ENCODE measurements around the gene VPS4B. TPM values are rescaled to one million over a fixed set of nuclear protein-coding genes. Genes with fewer than 3 reads are reported as not detected.

The VPS4B gene
- total RNA-seq, 1 experiment from 2014 or later: 44.7 TPM

GRCh38 chr18:63449426-63449825, 27.1 kb upstream of the VPS4B start:
- Histone ChIP-seq H2AFZ (ENCODE audit: low read length) (no peak overlapping the region), H3K9me3 (ENCODE audit: low read length) (no peaks in the 10 kb centered on the region), H3F3A (ENCODE audit: low read length, unreplicated experiment) (no peaks in the 10 kb centered on the region), H3K4me2 (ENCODE audit: low read length) (no peak overlapping the region), H3K36me3 (ENCODE audit: low read depth, low read length) (no peaks in the 10 kb centered on the region), H3K4me3 (ENCODE audit: low read length) (no peak overlapping the region), H4K20me1 (ENCODE audit: low read length) (no peaks in the 10 kb centered on the region), H3K9me2 (replicated peaks; ENCODE audit: low read length) (no peaks in the 10 kb centered on the region), H3K27ac (ENCODE audit: low read length) (no peak overlapping the region), H3K9ac (ENCODE audit: low read length) (no peak overlapping the region), H3K4me1 (ENCODE audit: insufficient read depth, low read length) (peaks cover 44% of the 10 kb centered on the region), H3K27me3 (ENCODE audit: low read length) (no peaks in the 10 kb centered on the region), H3K79me2 (ENCODE audit: low read length) (no peaks in the 10 kb centered on the region)
- TF ChIP-seq CTCF (conservative IDR thresholded peaks at IDR 0.05; ENCODE audit: low read depth, low read length): no peak
- TF ChIP-seq EZH2 (IDR thresholded peaks at IDR 0.05; ENCODE audit: low read length, unreplicated experiment): no peak
- no peak for TF ChIP-seq EZH2phosphoT487 (IDR thresholded peaks at IDR 0.05; ENCODE audit: borderline replicate concordance, low read length)
- no peak for ATAC-seq
- DNase-seq: no peak
- no TSS peak for BruUV-seq (replicated peaks)
- CTCF ChIA-PET: no interaction called here
- POLR2A ChIA-PET (ENCODE audit: unreplicated experiment): no interaction called here
- intact Hi-C loops (cut with micrococcal nuclease): no loop called here

- POLR2A ChIA-PET (ENCODE audit: unreplicated experiment): no interaction called here
- ATAC-seq (no peak), DNase-seq (no peak)
- TF ChIP-seq EZH2phosphoT487 (IDR thresholded peaks at IDR 0.05; ENCODE audit: borderline replicate concordance, low read length): no peak
- TF ChIP-seq CTCF (conservative IDR thresholded peaks at IDR 0.05; ENCODE audit: low read depth, low read length): no peak
- no peak for TF ChIP-seq EZH2 (IDR thresholded peaks at IDR 0.05; ENCODE audit: low read length, unreplicated experiment)
- Histone ChIP-seq H4K20me1 (ENCODE audit: low read length) (no peaks in the 10 kb centered on the region), H3K79me2 (ENCODE audit: low read length) (no peaks in the 10 kb centered on the region), H3K27me3 (ENCODE audit: low read length) (no peaks in the 10 kb centered on the region), H3F3A (ENCODE audit: low read length, unreplicated experiment) (no peaks in the 10 kb centered on the region), H3K9ac (ENCODE audit: low read length) (no peak overlapping the region), H3K36me3 (ENCODE audit: low read depth, low read length) (no peaks in the 10 kb centered on the region), H3K27ac (ENCODE audit: low read length) (no peak overlapping the region), H3K9me3 (ENCODE audit: low read length) (no peaks in the 10 kb centered on the region), H3K9me2 (replicated peaks; ENCODE audit: low read length) (no peaks in the 10 kb centered on the region), H3K4me2 (ENCODE audit: low read length) (no peak overlapping the region), H3K4me1 (ENCODE audit: insufficient read depth, low read length) (peaks cover 29% of the 10 kb centered on the region), H2AFZ (ENCODE audit: low read length) (no peak overlapping the region), H3K4me3 (ENCODE audit: low read length) (no peak overlapping the region)
- CTCF ChIA-PET: no interaction called here
- BruUV-seq (replicated peaks): no TSS peak
- intact Hi-C loops (cut with micrococcal nuclease): no loop called here
Measured at GRCh38 chr18:63447066-63447465, 24.8 kb upstream of the VPS4B start.

- Histone ChIP-seq H3K27me3 (ENCODE audit: low read length) (no peaks in the 10 kb centered on the region), H3K4me1 (ENCODE audit: insufficient read depth, low read length) (peaks cover 21% of the 10 kb centered on the region), H3K36me3 (ENCODE audit: low read depth, low read length) (no peaks in the 10 kb centered on the region), H3K4me2 (ENCODE audit: low read length) (no peak overlapping the region), H3K9me3 (ENCODE audit: low read length) (no peaks in the 10 kb centered on the region), H3K79me2 (ENCODE audit: low read length) (no peaks in the 10 kb centered on the region), H3K9me2 (replicated peaks; ENCODE audit: low read length) (no peaks in the 10 kb centered on the region), H3K27ac (ENCODE audit: low read length) (no peak overlapping the region), H2AFZ (ENCODE audit: low read length) (no peak overlapping the region), H3K4me3 (ENCODE audit: low read length) (no peak overlapping the region), H4K20me1 (ENCODE audit: low read length) (no peaks in the 10 kb centered on the region), H3F3A (ENCODE audit: low read length, unreplicated experiment) (no peaks in the 10 kb centered on the region), H3K9ac (ENCODE audit: low read length) (no peak overlapping the region)
- ATAC-seq (no peak), DNase-seq (no peak)
- CTCF ChIA-PET: interaction anchor here (0.7 kb wide), 1 partner anchor 1238 kb away, joined by 4 read pairs; no protein-coding TSS in a partner anchor
- TF ChIP-seq EZH2phosphoT487 (IDR thresholded peaks at IDR 0.05; ENCODE audit: borderline replicate concordance, low read length): no peak
- no peak for TF ChIP-seq EZH2 (IDR thresholded peaks at IDR 0.05; ENCODE audit: low read length, unreplicated experiment)
- no peak for TF ChIP-seq CTCF (conservative IDR thresholded peaks at IDR 0.05; ENCODE audit: low read depth, low read length)
- intact Hi-C loops (cut with micrococcal nuclease): no loop called here
- POLR2A ChIA-PET (ENCODE audit: unreplicated experiment): no interaction called here
- no TSS peak for BruUV-seq (replicated peaks)
Measured at GRCh38 chr18:63446266-63446665, 24.0 kb upstream of the VPS4B start.

All from PC-3 (cell line).